ENCODE measurements around the gene DDX54. TPM values are rescaled to one million over a fixed set of nuclear protein-coding genes. Genes with fewer than 3 reads are reported as not detected.
"Not testable (repeated sequence)": the region's sequence is repeated elsewhere in the genome, so short reads cannot be mapped to it uniquely, and the experiment has no call there.

Gene DDX54
- total RNA-seq, 1 experiment from 2014 or later, result 83.0 TPM

DNA sequence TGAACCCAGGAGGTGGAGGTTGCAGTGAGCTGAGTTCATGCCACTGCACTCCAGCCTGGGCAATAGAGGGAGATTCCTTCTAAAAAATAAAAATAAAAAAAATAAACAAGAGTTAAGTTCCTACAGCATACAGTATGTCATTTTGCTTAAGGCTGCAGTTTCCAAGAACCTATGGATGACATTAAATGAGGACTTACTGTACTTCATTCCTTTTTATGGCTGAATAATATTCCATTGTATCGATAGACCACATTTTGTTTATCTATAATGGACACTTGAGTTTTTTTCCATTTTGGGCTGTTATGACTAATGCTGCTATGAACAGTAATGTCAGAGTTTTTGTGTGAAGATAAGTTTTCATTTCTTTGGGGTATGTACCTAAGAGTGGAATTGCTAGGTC lies 67.1 kb downstream of the DDX54 start:
- Histone ChIP-seq H3K9me3 (ENCODE audit: control insufficient read depth, low read depth, low read length) (no peaks in the 10 kb centered on the region), H2AFZ (ENCODE audit: low read length) (no peak overlapping the region), H2BK120ac (ENCODE audit: low read depth, low read length, poor library complexity, severe bottlenecking) (no peak overlapping the region), H2BK20ac (ENCODE audit: low read depth, low read length, poor library complexity, severe bottlenecking) (no peak overlapping the region), H2BK5ac (ENCODE audit: insufficient read length, low read length) (no peak overlapping the region), H3K27me3 (ENCODE audit: insufficient read depth, low read length) (no peaks in the 10 kb centered on the region), H3K4ac (ENCODE audit: low read depth, low read length) (no peak overlapping the region), H3K27ac (ENCODE audit: insufficient read length, low read depth, low read length) (no peak overlapping the region), H3K4me1 (ENCODE audit: insufficient read depth, low read length) (no peaks in the 10 kb centered on the region), H4K5ac (ENCODE audit: insufficient read length, low read depth, low read length) (no peak overlapping the region), H4K20me1 (ENCODE audit: control insufficient read depth, insufficient read depth, insufficient read length) (no peaks in the 10 kb centered on the region), H3K23me2 (ENCODE audit: insufficient read length, low read depth, low read length, poor library complexity, severe bottlenecking) (no peaks in the 10 kb centered on the region), H3T11ph (ENCODE audit: low read length) (no peak overlapping the region), H4K91ac (ENCODE audit: insufficient read length, low read depth, low read length) (no peak overlapping the region), H2BK12ac (ENCODE audit: insufficient read length, low read depth, low read length) (no peak overlapping the region), H2AK5ac (ENCODE audit: insufficient read length, low read length) (no peak overlapping the region), H3K14ac (ENCODE audit: insufficient read depth, low read length) (no peak overlapping the region), H3K9ac (ENCODE audit: extremely low read depth, insufficient read length, low read length) (no peak overlapping the region), H3K23ac (ENCODE audit: insufficient read length, low read depth, low read length) (no peak overlapping the region), H3K18ac (ENCODE audit: insufficient read length, low read depth, low read length) (no peak overlapping the region), H2BK15ac (ENCODE audit: low read depth, low read length) (no peak overlapping the region), H4K8ac (replicated peaks; ENCODE audit: insufficient read length, low read depth, low read length) (no peak overlapping the region), H3K56ac (ENCODE audit: insufficient read length, low read depth, low read length) (no peak overlapping the region), H3K79me1 (ENCODE audit: insufficient read depth, low read depth, low read length, poor library complexity, severe bottlenecking) (no peaks in the 10 kb centered on the region), H3K4me2 (ENCODE audit: insufficient read depth, insufficient read length, low read length) (no peak overlapping the region), H3K79me2 (ENCODE audit: insufficient read depth, low read length) (no peaks in the 10 kb centered on the region)
- peaks cover 2 to 11% of the 10 kb centered on the region in 2 experiments; a peak in 3 of 4 replicates for H3K4me1 Mint-ChIP-seq
- H3K27ac Mint-ChIP-seq, result no peak overlapping the region
- TF ChIP-seq, protein P1, sequence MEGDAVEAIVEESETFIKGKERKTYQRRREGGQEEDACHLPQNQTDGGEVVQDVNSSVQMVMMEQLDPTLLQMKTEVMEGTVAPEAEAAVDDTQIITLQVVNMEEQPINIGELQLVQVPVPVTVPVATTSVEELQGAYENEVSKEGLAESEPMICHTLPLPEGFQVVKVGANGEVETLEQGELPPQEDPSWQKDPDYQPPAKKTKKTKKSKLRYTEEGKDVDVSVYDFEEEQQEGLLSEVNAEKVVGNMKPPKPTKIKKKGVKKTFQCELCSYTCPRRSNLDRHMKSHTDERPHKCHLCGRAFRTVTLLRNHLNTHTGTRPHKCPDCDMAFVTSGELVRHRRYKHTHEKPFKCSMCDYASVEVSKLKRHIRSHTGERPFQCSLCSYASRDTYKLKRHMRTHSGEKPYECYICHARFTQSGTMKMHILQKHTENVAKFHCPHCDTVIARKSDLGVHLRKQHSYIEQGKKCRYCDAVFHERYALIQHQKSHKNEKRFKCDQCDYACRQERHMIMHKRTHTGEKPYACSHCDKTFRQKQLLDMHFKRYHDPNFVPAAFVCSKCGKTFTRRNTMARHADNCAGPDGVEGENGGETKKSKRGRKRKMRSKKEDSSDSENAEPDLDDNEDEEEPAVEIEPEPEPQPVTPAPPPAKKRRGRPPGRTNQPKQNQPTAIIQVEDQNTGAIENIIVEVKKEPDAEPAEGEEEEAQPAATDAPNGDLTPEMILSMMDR (conservative IDR thresholded peaks at IDR 0.05), result no peak
- peaks cover 3% of the 10 kb centered on the region for H3K27me3 Mint-ChIP-seq (ENCODE audit: low read depth)
- H3K36me3 Mint-ChIP-seq (ENCODE audit: insufficient read depth in 1 of 3, low read depth in 3 of 3), result peaks cover under 1 to 5% (median under 1%) of the 10 kb centered on the region in 3 experiments; a peak in 4 of 7 replicates
- H3K4me3 Mint-ChIP-seq, result no peak overlapping the region
- H3K9me3 Mint-ChIP-seq, result peaks cover 1 to 5% of the 10 kb centered on the region in 2 experiments; a peak in 4 of 5 replicates
- no CpG with 5 or more reads among the region's 1 CpG for WGBS (ENCODE audit: extremely low coverage, insufficient read length, low lambda C conversion rate)
- DNase-seq, result no peak

DNA sequence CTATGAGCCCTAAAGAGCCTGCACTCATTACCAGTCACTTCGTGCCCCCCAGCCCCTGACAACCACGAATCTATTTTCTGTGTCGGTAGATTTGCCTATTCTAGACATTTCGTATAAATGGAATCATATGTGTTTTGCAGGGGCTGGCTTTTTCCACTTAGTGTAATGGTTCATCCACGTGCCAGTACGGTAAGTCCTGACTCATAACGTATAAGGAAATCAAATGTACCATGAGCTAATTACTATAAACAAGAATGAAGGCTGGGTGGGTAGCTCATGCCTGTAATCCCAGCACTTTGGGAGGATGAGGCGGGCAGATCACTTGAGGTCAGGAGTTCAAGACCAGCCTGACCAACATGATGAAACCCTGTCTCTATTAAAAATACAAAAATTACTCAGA lies 67.6 kb downstream of the DDX54 start:
- H3K4me3 Mint-ChIP-seq; H4K5ac ChIP-seq (ENCODE audit: insufficient read length, low read depth, low read length); H4K91ac ChIP-seq (ENCODE audit: insufficient read length, low read depth, low read length); H3K18ac ChIP-seq (ENCODE audit: insufficient read length, low read depth, low read length); H2BK20ac ChIP-seq (ENCODE audit: low read depth, low read length, poor library complexity, severe bottlenecking); H3K23ac ChIP-seq (ENCODE audit: insufficient read length, low read depth, low read length); H2AK5ac ChIP-seq (ENCODE audit: insufficient read length, low read length); DNase-seq; H3K9me3 Mint-ChIP-seq; H2BK12ac ChIP-seq (ENCODE audit: insufficient read length, low read depth, low read length); H3K4ac ChIP-seq (ENCODE audit: low read depth, low read length); H3K9ac ChIP-seq (ENCODE audit: extremely low read depth, insufficient read length, low read length); H3K27ac Mint-ChIP-seq; H3K4me2 ChIP-seq (ENCODE audit: insufficient read depth, insufficient read length, low read length); H3K79me2 ChIP-seq (ENCODE audit: insufficient read depth, low read length); H3T11ph ChIP-seq (ENCODE audit: low read length); H4K8ac ChIP-seq (replicated peaks; ENCODE audit: insufficient read length, low read depth, low read length); H3K4me1 ChIP-seq (ENCODE audit: insufficient read depth, low read length); H3K23me2 ChIP-seq (ENCODE audit: insufficient read length, low read depth, low read length, poor library complexity, severe bottlenecking); H2BK120ac ChIP-seq (ENCODE audit: low read depth, low read length, poor library complexity, severe bottlenecking); H4K20me1 ChIP-seq (ENCODE audit: control insufficient read depth, insufficient read depth, insufficient read length); H3K27ac ChIP-seq (ENCODE audit: insufficient read length, low read depth, low read length); H3K56ac ChIP-seq (ENCODE audit: insufficient read length, low read depth, low read length); H3K9me3 ChIP-seq (ENCODE audit: control insufficient read depth, low read depth, low read length); H2AFZ ChIP-seq (ENCODE audit: low read length); H3K79me1 ChIP-seq (ENCODE audit: insufficient read depth, low read depth, low read length, poor library complexity, severe bottlenecking); H3K27me3 ChIP-seq (ENCODE audit: insufficient read depth, low read length); H2BK5ac ChIP-seq (ENCODE audit: insufficient read length, low read length); H3K27me3 Mint-ChIP-seq (ENCODE audit: low read depth); H3K14ac ChIP-seq (ENCODE audit: insufficient read depth, low read length); H2BK15ac ChIP-seq (ENCODE audit: low read depth, low read length); H3K36me3 Mint-ChIP-seq (ENCODE audit: insufficient read depth in 1 of 3, low read depth in 3 of 3): not testable (repeated sequence)
- peaks cover 2 to 11% of the 10 kb centered on the region in 2 experiments; a peak in 3 of 4 replicates for H3K4me1 Mint-ChIP-seq
- no CpG with 5 or more reads among the region's 8 CpGs for WGBS (ENCODE audit: extremely low coverage, insufficient read length, low lambda C conversion rate)
